HG03139 (cell line): ENCODE data around the gene HELZ2.

Experiments used
- ATAC-seq: cut with Tn5 transposase; IDR thresholded peaks from one replicate; pipeline ENCODE4 v1.9.1; 2021; ENCODE audit not compliant: unreplicated experiment

Gene HELZ2

DNA sequence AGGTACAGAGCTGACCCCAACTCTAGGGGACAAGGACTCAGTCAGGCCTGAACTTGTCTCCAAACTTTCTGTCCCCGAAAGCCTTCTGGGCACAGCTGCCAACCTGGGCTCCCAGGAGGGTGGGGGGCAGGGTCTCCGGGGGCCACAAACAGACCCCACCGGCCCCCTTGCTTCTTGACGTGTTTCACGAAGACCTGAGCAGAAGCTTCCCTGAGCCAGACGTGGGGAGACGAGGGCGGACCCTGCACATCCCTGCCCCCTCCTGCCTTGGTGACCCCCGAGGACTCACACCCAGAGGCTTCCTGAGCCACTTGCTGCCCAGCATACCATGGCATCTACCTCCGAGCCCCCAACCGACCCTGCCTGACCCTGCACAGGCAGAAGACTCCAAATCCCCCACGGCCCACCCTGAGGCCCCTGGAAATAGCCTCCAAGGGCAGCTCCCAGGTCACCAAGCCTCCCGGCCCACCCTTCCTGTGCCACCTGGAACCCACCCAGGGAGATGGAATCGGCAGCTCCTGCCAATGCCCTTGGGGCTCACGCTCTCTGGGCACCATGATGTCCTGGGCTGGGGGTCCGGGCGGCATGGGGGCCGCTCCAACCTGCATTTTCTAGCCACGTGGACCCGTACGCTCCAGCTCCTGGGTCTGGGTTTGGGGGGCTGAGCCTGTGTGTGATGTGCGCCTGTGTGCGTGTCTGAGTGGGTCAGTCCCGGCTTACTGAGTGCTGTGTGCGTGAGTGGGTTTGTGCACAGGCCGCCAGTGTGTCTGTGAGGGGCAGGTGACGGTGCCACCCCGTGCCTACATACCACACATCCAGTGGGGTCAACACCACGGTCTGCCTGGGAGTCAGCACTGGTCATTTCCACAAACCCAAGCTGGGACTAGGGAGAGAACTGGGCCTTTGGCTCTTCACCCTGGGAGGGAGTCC is 34.3 kb downstream of the HELZ2 start:
- ATAC-seq, result no peak

DNA sequence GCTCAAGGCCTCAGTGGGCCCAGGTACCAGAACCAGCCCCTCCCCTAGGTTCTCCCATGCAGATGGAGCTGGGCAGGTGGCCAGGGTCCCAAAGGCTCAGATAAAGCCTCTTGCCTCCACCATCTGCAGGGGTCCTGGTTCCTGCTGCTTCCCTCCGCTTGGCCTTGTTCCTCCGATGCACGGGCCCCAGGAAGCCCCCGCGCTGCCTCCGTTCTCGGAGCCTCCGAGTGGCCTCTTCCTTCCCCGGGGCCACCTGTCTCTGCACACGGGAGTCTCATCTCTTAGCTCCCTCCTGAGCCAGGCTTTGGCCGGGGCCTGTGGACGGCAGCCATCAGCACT is 35.0 kb downstream of the HELZ2 start:
- ATAC-seq, result no peak

DNA sequence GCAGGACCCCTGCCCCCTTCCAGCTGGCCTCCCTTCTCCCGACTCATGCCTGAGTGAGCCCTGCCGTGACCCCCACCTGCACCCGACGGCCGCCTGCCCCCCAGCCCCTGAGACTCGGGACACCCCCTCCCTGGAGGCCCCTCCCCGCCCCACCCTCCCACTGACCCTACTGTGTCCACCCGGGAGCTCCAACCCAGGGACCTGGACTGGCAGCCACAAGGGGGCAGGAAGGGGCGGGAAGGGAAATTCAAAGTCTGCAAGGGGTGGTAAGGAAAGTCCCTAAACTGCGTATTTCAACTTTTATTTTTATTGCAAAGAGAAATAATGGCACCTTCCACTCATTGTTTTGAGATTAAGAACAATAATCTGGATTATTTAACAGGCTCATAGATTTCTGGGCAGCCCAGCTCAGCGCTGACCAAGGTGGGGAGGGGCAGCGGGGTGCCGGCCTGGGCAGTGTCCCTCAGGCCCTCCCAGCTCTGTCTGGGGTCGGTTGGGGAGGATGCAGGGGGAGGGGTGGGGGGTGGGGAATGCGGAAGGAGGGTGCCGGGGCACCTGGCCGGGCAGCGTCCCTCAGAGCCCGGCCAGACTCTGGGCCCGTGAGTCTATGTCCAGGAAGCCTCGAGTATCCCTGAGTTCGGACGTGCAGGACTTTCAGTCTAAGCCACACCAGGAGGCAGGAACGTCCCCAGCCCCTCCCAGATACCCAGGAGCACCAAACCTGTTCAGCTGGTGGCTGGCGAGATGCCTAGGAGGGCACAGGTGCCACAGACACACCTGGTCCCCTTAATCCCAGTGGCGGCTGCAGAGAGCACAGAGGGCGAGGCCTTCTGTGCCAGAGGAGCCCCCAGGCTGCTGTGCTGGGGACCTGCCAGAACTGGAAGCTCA is 35.6 kb downstream of the HELZ2 start:
- no peak for ATAC-seq

DNA sequence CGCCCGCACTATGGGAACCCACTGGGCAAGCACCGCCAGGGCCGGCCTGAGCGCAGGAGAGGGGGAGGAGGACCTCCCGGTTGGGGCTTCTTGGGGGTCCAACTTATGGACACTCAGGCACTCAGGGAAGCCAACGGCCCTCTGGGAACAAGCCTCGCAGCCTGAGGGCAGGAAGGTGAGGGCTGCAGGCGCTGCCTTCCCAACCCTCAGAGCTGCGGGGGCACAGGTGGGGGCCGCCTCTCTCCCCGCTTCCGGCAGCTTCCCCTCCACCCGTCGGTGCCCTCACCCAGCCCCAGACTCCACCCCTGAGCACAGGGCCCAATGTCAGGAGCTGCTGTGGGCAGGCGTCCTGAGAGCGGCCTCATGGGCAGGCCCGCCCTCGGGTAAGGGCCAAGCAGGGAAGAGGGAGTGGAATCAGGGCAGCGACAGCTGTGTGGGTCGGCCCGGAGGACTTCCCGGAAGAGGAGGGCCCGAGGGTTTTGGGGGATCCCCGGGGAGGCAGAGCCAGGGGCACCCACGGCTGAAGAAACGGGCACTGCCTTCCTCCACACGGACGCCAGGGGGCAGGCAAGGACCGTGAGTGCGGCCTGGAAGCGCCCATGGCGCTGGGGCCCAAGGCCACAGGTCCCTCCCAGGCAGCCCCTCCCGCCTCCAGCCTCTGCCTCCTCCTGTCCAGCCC is 36.4 kb downstream of the HELZ2 start:
- peak; percentile 87 for ATAC-seq

DNA sequence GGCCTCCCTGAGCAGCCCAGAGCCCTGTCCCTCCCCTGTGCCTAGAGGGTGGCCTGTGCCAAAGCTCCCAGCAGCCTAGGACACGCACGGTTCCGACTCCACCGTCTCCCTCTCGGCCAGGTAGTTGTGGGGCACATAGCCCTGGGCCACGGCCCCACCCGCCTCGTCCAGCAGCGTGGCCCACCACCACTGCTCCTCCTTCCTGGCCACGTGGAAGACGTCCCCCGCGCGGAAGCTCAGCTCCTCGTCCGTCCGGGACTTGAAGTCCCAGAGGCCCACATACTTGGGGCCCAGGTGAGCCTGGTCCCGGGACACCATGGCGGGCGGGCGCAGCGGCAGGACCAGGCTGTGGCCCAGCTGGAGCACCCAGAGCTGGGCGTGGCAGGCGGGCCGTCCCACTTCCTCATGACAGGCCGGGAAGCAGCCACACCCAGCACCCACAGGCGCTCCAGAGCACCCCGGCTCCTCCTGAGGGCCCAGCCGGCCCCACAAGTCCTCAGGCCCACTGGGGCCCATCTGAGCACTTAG is 37.0 kb downstream of the HELZ2 start, which contains the start of gene PTK6:
Gene PTK6, minus strand, starts transcription at position 380 of the 528 bp plus-strand sequence. Its CDS starts 62 bp downstream, at position 318.
- no peak for ATAC-seq

DNA sequence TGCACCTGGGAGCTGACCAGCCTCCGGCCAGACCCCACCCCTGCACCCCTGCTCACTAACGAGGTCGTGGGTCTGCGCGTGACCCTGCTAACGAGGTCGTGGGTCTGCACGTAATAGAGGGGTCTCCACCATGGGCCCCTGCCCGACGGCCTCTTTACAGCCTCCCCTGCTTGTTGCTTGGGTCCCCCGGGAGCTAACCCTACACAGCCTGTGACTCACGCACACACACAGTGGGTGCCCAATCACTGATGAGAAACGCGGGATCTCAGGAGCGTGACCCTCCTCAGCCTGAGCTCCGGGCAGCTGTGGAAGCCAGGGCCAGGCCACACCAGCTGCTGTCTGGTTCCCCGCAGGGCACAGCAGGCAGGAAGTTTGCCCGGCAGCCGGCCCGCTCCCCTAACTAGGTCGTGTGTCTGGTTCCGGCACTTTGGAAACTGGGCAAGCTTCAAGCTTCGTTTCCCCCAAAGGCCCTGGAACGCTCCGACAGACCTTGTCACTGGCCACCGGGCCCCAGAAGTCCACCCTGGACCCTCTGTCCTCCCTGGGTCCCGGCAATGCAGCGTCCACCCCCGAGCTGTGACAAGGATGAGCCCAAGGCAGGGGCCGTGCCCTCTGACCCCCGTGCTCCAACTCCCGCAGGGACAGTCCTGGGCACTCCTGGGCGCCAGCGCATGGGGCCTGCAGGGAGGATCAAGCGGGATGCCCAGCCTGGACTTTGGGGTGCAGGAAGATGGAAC is 37.6 kb downstream of the HELZ2 start:
- no peak for ATAC-seq

DNA sequence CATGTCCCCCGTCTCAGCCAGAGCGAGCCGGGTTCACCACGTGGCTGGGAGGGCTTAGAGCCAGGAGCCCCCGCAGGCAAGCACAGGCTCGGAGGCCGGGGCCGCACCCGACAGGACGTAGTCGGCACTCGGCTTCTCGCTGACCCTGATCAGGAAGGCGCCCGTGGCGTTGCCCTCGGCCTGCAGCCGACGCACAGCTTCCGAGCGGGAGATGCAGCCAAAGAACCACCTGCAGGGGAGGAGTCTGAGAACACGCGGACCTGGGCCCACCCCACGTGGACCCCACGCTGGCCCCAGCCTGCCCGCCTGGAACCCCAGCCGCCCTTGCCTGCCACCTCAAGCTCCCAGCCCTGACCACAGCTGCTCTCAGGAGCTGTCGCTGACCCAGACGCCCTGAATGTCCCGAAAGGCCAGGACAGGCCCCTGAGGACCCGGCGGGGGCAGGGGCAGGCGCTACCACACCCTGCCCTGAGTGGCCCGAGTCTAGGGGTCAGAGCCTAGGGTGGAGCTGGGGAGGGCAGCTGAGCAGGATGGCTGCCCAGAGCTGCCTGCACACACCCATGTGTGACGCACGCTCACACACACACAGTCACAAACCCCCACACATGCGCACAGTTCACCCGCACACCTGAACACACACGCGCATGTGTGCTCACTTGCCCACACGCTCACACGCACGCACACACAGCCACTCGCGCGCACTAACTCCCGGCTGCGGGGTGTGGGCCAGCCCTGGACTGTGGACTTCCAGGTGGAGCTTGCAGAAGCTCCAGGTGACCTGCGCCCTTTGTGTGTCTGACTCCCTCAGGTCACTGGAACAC is 39.0 kb downstream of the HELZ2 start:
- ATAC-seq, result no peak

DNA sequence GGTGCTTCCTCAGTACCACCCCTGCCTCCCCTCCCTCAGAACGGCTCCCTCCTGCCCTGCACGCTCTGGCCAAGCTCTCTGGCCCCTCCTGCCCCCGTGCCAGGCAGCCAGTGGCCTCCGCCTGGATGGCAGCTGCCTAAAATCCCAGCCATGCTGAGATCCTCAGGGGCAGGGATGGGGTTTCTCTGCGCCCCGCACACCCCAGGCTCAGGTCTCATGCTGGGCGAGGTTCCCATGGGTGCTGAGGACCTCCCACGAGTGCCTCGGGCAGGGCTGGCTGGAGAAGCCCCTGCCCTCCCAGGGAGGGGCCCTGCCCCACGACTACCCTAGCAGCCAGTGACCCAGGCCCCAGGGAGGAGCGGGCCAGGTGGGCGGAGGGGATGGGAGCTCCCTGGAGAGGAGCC is 39.6 kb downstream of the HELZ2 start:
- ATAC-seq, result no peak

DNA sequence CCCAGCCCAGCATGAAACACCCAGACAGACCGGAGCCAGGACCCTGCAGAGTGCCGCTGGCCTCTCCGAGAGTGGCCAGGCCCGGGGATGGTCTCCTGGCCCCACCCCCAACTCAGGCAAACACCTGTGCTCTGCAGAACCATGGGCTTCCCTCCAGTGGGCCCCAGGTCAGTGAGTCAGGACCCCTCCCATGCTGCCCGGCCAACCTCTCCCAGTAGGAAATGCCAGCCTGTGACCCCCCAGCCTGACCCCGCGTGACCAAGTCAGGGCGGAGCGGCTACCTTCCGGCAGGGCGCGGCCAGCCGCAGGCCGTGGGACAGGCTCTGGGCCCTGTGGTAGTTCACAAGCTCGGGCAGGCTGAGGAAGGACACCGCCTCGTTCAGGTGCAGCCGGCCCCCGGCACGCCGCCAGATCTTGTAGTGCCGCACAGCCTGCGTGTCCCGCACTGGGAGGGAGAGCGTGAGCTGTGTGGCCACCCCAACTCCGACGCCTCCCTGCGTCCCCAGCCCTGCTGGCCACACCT is 40.1 kb downstream of the HELZ2 start:
- no peak for ATAC-seq

DNA sequence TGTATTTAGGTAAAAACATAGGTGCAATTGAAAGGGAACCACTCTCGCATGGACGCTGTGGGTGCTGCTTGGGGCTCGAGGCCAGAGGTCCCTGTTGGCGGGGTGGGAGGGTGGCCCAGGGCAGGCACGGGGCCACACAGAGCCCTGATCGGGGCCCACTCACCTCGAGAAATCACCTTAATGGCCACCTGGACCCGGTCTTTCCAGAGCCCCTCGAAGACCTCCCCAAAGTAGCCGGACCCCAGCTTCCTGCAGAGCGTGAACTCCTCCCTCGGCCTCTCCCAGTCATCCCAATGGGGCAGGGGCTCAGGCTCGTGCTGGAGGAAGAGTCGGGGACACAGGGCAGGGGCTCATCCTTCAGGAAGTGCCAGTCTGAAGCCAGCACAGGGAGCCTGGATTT is 40.7 kb downstream of the HELZ2 start:
- ATAC-seq, result no peak

DNA sequence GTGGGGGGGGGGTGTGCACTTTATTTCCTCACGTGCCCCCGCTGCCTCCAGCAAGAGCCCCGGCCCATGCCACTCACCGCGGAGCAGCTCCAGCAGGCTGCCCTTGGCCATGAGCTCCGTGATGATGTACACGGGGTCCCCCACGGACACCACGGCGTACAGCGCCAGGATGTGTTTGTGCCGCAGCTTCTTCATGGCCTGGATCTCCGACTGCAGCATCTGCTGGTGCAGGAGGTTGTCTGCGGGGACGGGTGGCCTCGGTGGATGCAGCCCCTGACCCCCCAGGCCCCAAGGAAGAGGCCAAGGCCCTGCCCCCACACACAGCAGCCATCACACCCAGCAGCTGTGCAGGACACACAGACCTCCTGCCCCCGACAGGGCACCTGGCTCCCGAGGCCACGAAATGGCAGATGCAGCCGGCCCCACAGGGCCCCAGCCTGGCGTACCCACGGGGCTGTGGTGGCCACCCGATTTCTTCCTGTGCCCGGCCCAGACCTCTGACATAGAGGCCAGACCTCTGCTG is 41.5 kb downstream of the HELZ2 start:
- no peak for ATAC-seq

DNA sequence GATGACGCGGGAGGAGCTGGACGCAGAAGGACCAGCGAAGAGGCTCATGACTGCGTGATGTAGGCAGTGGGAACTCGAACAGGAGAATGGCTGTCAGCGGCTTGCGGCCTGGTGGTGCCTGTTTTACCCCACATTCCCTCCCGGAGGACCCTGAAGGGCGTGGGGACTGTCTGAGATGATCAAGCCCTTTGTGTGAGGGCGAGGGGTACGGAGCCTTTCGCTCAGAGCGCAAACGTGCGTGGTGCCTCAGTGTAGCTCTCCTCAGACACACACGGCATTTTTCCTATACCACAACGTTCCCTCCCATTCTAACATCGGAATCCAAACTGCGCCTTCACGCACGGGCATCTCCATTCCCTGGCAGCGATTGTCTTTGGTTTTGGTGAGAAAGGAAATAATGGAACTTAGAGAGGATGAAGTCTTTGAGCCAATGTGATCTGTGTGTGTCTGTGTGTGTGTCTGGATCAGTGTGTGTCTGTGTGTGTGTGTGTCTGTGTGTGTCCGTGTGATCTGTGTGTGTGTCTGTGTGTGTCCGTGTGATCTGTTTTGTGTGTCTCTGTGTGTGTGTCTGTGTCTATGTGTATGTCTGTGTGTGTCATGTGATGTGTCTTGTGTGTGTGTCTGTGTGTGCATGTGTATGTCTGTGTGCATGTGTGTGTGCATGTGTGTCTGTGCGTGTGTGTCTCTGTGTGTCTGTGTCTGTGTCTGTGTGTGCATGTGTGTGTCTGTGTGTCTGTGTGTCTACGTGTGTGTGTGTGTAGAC is 42.2 kb downstream of the HELZ2 start:
- no peak for ATAC-seq

DNA sequence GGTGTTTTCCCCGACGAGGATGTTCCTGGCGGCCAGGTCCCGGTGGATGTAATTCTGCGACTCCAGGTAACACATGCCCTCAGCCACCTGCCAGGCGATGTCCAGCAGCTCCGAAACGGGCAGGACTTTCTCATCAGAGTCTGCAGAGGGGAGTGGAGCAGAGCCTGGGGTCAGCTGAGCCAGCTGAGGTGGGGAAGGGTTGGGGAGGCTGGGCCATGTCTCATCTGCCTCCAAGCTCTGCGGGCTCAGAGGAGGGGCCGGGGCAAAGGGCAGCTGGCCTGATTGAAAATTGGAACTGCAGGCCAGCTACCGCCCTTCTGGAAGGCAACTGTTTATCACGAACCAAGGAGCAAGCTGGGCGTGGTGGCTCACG is 43.3 kb downstream of the HELZ2 start:
- no peak for ATAC-seq

DNA sequence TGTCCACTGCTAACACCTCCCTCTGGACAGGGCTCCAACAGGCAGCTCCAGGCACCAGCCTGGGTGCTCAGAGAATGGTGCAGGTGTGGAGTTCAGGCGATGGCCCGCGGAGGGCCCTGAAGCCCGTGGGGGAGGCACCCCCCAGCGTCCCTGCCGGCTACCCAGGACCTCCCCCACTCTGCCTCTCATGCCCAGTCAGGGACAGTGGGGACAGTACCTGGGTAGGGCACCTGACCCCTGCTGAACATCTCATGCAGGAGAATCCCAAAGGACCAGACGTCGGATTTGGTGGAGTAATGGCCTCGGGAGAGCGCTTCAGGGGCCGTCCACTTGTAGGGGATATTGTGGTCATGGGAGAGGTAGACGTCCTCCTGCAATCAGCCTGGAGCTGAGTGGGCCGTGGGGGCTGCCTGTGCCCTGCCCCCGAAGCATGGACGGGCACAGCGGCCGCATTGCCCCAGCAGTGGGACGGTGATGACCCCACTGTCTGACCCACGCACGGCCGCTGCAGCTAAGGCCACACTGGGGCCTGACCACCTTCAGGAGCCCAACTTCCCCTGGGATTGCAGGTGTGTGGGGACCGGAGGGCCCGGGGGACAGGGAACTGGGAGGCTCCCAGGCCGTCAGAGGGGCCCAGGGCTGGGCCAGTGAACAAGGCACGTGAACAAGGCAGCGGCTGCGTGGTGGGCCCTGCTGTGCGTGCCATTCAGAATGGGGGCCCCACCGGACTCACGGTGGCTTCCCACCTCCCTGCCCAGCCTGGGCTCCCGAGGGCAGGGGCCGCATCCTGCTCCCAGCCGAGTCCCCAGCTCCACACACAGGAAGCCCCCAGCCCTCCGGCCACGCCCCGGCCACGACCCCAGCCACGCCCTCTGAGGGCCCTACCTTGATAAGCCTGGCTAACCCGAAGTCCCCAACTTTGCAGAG is 43.9 kb downstream of the HELZ2 start:
- no peak for ATAC-seq

DNA sequence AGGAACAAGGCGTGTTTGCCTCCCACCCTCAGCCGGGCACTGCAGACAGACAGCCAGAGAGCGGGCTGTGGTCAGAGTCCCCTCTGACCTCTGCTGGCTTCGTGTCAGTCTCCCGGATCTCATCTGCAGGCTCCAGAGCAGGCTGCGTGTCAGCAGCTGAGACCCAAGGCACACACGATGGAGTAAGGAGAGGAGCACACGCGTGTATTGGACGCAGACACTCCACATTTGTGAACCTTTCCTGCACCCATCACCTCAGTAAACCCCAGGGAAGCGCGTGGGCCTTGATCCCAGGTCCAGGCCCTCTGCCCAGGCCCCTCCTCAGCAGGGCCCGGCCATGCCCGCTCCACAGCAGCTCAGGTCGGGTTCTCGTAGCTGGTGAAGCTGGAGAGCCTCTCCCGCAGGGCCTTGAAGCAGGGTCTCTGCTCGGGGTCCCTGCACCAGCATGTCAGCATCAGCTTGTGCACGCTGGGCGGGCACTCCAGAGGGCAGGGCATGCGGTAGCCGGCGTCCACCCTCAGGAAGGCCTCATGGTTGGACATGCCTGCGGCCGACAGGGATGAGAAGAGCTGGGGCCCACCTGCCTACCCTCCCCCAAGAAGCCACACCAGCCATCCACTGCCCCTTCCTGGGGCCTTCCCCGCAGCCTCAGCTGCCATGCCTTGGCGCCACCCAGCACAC is 44.7 kb downstream of the HELZ2 start:
- ATAC-seq, result no peak

DNA sequence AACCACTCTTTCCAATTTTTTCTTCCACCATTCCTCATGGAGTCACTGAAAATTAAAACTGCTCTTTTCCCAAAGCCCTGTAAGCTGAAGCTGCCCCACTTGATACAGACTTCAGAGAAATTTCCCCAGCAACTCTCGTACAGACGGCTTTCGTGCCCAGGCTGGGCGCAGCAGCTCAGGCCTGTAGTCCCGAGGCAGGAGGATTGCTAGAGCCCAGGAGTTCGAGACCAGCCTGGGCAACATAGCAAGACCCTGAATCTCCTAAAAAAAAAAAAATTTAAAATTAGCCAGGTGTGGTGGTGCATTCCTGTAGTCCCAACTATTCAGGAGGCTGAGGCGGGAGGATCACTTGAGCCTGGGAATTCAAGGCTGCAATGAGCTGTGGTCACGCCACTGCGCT is 46.9 kb downstream of the HELZ2 start:
- no peak for ATAC-seq

DNA sequence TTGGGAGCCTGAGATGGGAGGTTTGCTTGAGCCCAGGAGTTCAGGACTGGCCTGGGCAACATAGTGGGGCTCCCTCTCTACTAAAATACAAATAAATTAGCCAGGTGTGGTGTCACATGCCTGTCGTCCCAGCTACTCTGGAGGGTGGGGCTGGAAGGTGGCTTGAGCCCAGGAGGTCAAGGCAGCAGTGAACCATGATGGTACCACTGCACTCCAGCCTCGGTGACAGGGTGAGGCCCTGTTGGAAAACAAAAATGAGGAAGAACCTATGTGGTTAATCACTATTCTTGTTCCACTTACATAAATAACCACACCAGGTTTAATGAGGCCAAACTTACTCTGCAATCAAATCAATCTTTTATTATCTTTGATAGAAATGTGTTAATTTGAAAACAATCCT is 48.1 kb downstream of the HELZ2 start:
- no peak for ATAC-seq
